ENCODE results near the gene DOHH.
"Not testable (repeated sequence)": the region's sequence is repeated elsewhere in the genome, so short reads cannot be mapped to it uniquely, and the experiment has no call there.

Gene DOHH

GRCh38 chr19:3451451-3451866 lies 49.0 kb downstream of the DOHH start:
- in situ Hi-C loops (cut with HindIII; ENCODE audit: low pct_ligation_motif_present, low sequenced_read_pairs) = no loop called here
- H3K27ac ChIP-seq = peak overlapping the region; percentile 89
- no peak for DNase-seq
- no peak overlapping the region for H3K4me3 ChIP-seq (ENCODE audit: low read depth, low read length)
- H3K27me3 ChIP-seq (replicated peaks) = no peaks in the 10 kb centered on the region
- TF ChIP-seq CTCF (IDR thresholded peaks at IDR 0.05; ENCODE audit: low read depth, low read length, missing control alignments) = no peak
- peaks cover 59% of the 10 kb centered on the region for H3K36me3 ChIP-seq (replicated peaks)

GRCh38 chr19:3450796-3451411 lies 49.6 kb downstream of the DOHH start:
- Histone ChIP-seq H3K4me3 (ENCODE audit: low read depth, low read length) (no peak overlapping the region), H3K27me3 (replicated peaks) (no peaks in the 10 kb centered on the region), H3K36me3 (replicated peaks) (peaks cover 60% of the 10 kb centered on the region), H3K27ac (peak overlapping the region; percentile 89)
- no peak for TF ChIP-seq CTCF (IDR thresholded peaks at IDR 0.05; ENCODE audit: low read depth, low read length, missing control alignments)
- in situ Hi-C loops (cut with HindIII; ENCODE audit: low pct_ligation_motif_present, low sequenced_read_pairs) = no loop called here
- peak; percentile 100 for DNase-seq

GRCh38 chr19:3448616-3449334 lies 51.7 kb downstream of the DOHH start:
- Histone ChIP-seq H3K36me3 (replicated peaks) (peaks cover 55% of the 10 kb centered on the region), H3K27me3 (replicated peaks) (no peaks in the 10 kb centered on the region), H3K27ac (no peak overlapping the region), H3K4me3 (ENCODE audit: low read depth, low read length) (no peak overlapping the region)
- TF ChIP-seq CTCF (IDR thresholded peaks at IDR 0.05; ENCODE audit: low read depth, low read length, missing control alignments) = no peak
- no peak for DNase-seq
- in situ Hi-C loops (cut with HindIII; ENCODE audit: low pct_ligation_motif_present, low sequenced_read_pairs) = no loop called here

- H3K27ac ChIP-seq; H3K4me3 ChIP-seq (ENCODE audit: low read depth, low read length); in situ Hi-C loops (cut with HindIII; ENCODE audit: low pct_ligation_motif_present, low sequenced_read_pairs); H3K27me3 ChIP-seq (replicated peaks); DNase-seq: not testable (repeated sequence)
- peaks cover 43% of the 10 kb centered on the region for H3K36me3 ChIP-seq (replicated peaks)
Measured at GRCh38 chr19:3446657-3447056, 53.8 kb downstream of the DOHH start.

- no peak for TF ChIP-seq CTCF (IDR thresholded peaks at IDR 0.05; ENCODE audit: low read depth, low read length, missing control alignments)
- DNase-seq = no peak
- Histone ChIP-seq H3K27me3 (replicated peaks) (no peaks in the 10 kb centered on the region), H3K4me3 (ENCODE audit: low read depth, low read length) (no peak overlapping the region), H3K36me3 (replicated peaks) (peaks cover 36% of the 10 kb centered on the region), H3K27ac (no peak overlapping the region)
- in situ Hi-C loops (cut with HindIII; ENCODE audit: low pct_ligation_motif_present, low sequenced_read_pairs) = no loop called here
Measured at GRCh38 chr19:3444695-3445234, 55.7 kb downstream of the DOHH start.

GRCh38 chr19:3443840-3444694 lies 56.4 kb downstream of the DOHH start:
- Histone ChIP-seq H3K36me3 (replicated peaks) (peaks cover 32% of the 10 kb centered on the region), H3K4me3 (ENCODE audit: low read depth, low read length) (no peak overlapping the region), H3K27ac (no peak overlapping the region), H3K27me3 (replicated peaks) (no peaks in the 10 kb centered on the region)
- in situ Hi-C loops (cut with HindIII; ENCODE audit: low pct_ligation_motif_present, low sequenced_read_pairs) = no loop called here
- peak; percentile 60 for DNase-seq
- peak; percentile 7 for TF ChIP-seq CTCF (IDR thresholded peaks at IDR 0.05; ENCODE audit: low read depth, low read length, missing control alignments)
